ENCODE measurements around the gene RNPEPL1. TPM values are rescaled to one million over a fixed set of nuclear protein-coding genes. Genes with fewer than 3 reads are reported as not detected.
"Not testable (repeated sequence)": the region's sequence is repeated elsewhere in the genome, so short reads cannot be mapped to it uniquely, and the experiment has no call there.

The RNPEPL1 gene
- total RNA-seq, 3 donors from 2014 or later (not counting 1 experiment from before 2014, with no cell fraction given), result 145 to 167 (median 164) TPM

GRCh38 chr2:240613781-240614180 is 45.5 kb downstream of the RNPEPL1 start:
- intact Hi-C loops (cut with micrococcal nuclease), result no loop called here
- H3K36me3 Mint-ChIP-seq, result no peaks in the 10 kb centered on the region
- Histone ChIP-seq H3K27me3 (ENCODE audit: control insufficient read depth, insufficient read depth, low read length) (no peaks in the 10 kb centered on the region), H3K4me1 (ENCODE audit: control insufficient read depth, insufficient read depth, low read length) (peaks cover 21% of the 10 kb centered on the region), H3K4me3 (ENCODE audit: low read length) (no peak overlapping the region), H3K36me3 (ENCODE audit: control insufficient read depth, insufficient read depth, low read length) (no peaks in the 10 kb centered on the region), H3K9me3 (ENCODE audit: control insufficient read depth, insufficient read depth, low read length) (no peaks in the 10 kb centered on the region), H3K27ac (ENCODE audit: low read length) (no peak overlapping the region)
- H3K27me3 Mint-ChIP-seq (ENCODE audit: low read depth in 2 of 2), result no peaks in the 10 kb centered on the region
- no peak for DNase-seq
- 97% methylated on average over 4 of the region's 4 CpGs for WGBS (ENCODE audit: insufficient coverage)
- H3K9me3 Mint-ChIP-seq, result no peaks in the 10 kb centered on the region
- H3K4me3 Mint-ChIP-seq, result no peak overlapping the region
- ATAC-seq, result no peak
- TF ChIP-seq CTCF (IDR thresholded peaks at IDR 0.05), result no peak
- no peak overlapping the region for H3K27ac Mint-ChIP-seq
- H3K4me1 Mint-ChIP-seq, result no peaks in the 10 kb centered on the region

GRCh38 chr2:240614391-240614790 is 46.1 kb downstream of the RNPEPL1 start:
- H3K36me3 Mint-ChIP-seq, result no peaks in the 10 kb centered on the region
- H3K9me3 ChIP-seq (ENCODE audit: control insufficient read depth, insufficient read depth, low read length), result no peaks in the 10 kb centered on the region
- H3K27me3 Mint-ChIP-seq (ENCODE audit: low read depth in 2 of 2), result no peaks in the 10 kb centered on the region
- H3K36me3 ChIP-seq (ENCODE audit: control insufficient read depth, insufficient read depth, low read length), result no peaks in the 10 kb centered on the region
- H3K9me3 Mint-ChIP-seq, result no peaks in the 10 kb centered on the region
- H3K4me3 Mint-ChIP-seq, result no peak overlapping the region
- WGBS (ENCODE audit: insufficient coverage), result 95% methylated on average over 9 of the region's 9 CpGs
- no peak overlapping the region for H3K27ac Mint-ChIP-seq
- TF ChIP-seq CTCF (IDR thresholded peaks at IDR 0.05), result no peak
- intact Hi-C loops (cut with micrococcal nuclease), result no loop called here
- H3K4me3 ChIP-seq (ENCODE audit: low read length), result no peak overlapping the region
- no peak for ATAC-seq
- DNase-seq, result no peak
- H3K4me1 Mint-ChIP-seq, result no peaks in the 10 kb centered on the region
- H3K4me1 ChIP-seq (ENCODE audit: control insufficient read depth, insufficient read depth, low read length), result peaks cover 23% of the 10 kb centered on the region
- no peak overlapping the region for H3K27ac ChIP-seq (ENCODE audit: low read length)
- H3K27me3 ChIP-seq (ENCODE audit: control insufficient read depth, insufficient read depth, low read length), result no peaks in the 10 kb centered on the region

GRCh38 chr2:240615396-240615795 is 47.1 kb downstream of the RNPEPL1 start:
- Histone ChIP-seq H3K9me3 (ENCODE audit: control insufficient read depth, insufficient read depth, low read length) (no peaks in the 10 kb centered on the region), H3K36me3 (ENCODE audit: control insufficient read depth, insufficient read depth, low read length) (no peaks in the 10 kb centered on the region), H3K4me1 (ENCODE audit: control insufficient read depth, insufficient read depth, low read length) (peaks cover 33% of the 10 kb centered on the region), H3K4me3 (ENCODE audit: low read length) (no peak overlapping the region), H3K27me3 (ENCODE audit: control insufficient read depth, insufficient read depth, low read length) (no peaks in the 10 kb centered on the region), H3K27ac (ENCODE audit: low read length) (no peak overlapping the region)
- no peaks in the 10 kb centered on the region for H3K9me3 Mint-ChIP-seq
- no peak overlapping the region for H3K4me3 Mint-ChIP-seq
- TF ChIP-seq CTCF (IDR thresholded peaks at IDR 0.05), result no peak
- intact Hi-C loops (cut with micrococcal nuclease), result no loop called here
- peak in 1 of 3 donors; percentile 59 for ATAC-seq
- no peaks in the 10 kb centered on the region for H3K27me3 Mint-ChIP-seq (ENCODE audit: low read depth in 2 of 2)
- no peak overlapping the region for H3K27ac Mint-ChIP-seq
- H3K36me3 Mint-ChIP-seq, result no peaks in the 10 kb centered on the region
- no peak for DNase-seq
- H3K4me1 Mint-ChIP-seq, result peaks cover 0 to 8% of the 10 kb centered on the region in 2 donors
- WGBS (ENCODE audit: insufficient coverage), result 100% methylated on average over 1 of the region's 2 CpGs

- no peak overlapping the region for H3K27ac Mint-ChIP-seq
- ATAC-seq, result no peak
- H3K27me3 Mint-ChIP-seq (ENCODE audit: low read depth in 2 of 2), result no peaks in the 10 kb centered on the region
- H3K4me1 ChIP-seq (ENCODE audit: control insufficient read depth, insufficient read depth, low read length), result peaks cover 39% of the 10 kb centered on the region
- WGBS (ENCODE audit: insufficient coverage), result 94% methylated on average over 19 of the region's 20 CpGs
- intact Hi-C loops (cut with micrococcal nuclease), result no loop called here
- no peak overlapping the region for H3K27ac ChIP-seq (ENCODE audit: low read length)
- H3K27me3 ChIP-seq (ENCODE audit: control insufficient read depth, insufficient read depth, low read length), result no peaks in the 10 kb centered on the region
- no peaks in the 10 kb centered on the region for H3K36me3 Mint-ChIP-seq
- H3K9me3 ChIP-seq (ENCODE audit: control insufficient read depth, insufficient read depth, low read length), result no peaks in the 10 kb centered on the region
- H3K9me3 Mint-ChIP-seq, result no peaks in the 10 kb centered on the region
- DNase-seq, result no peak
- no peaks in the 10 kb centered on the region for H3K36me3 ChIP-seq (ENCODE audit: control insufficient read depth, insufficient read depth, low read length)
- H3K4me1 Mint-ChIP-seq, result peaks cover 0 to 14% of the 10 kb centered on the region in 2 donors
- no peak overlapping the region for H3K4me3 Mint-ChIP-seq
- no peak overlapping the region for H3K4me3 ChIP-seq (ENCODE audit: low read length)
- no peak for TF ChIP-seq CTCF (IDR thresholded peaks at IDR 0.05)
These were observed 47.7 kb downstream of the RNPEPL1 start for GRCh38 chr2:240615820-240616547.

- peaks cover 9 to 25% of the 10 kb centered on the region in 2 donors for H3K4me1 Mint-ChIP-seq
- WGBS (ENCODE audit: insufficient coverage), result 96% methylated on average over 3 of the region's 5 CpGs
- H3K27me3 Mint-ChIP-seq (ENCODE audit: low read depth in 2 of 2); H3K36me3 ChIP-seq (ENCODE audit: control insufficient read depth, insufficient read depth, low read length); intact Hi-C loops (cut with micrococcal nuclease); ATAC-seq; H3K27ac Mint-ChIP-seq; H3K27ac ChIP-seq (ENCODE audit: low read length); H3K9me3 ChIP-seq (ENCODE audit: control insufficient read depth, insufficient read depth, low read length); H3K4me3 ChIP-seq (ENCODE audit: low read length); H3K4me3 Mint-ChIP-seq; H3K27me3 ChIP-seq (ENCODE audit: control insufficient read depth, insufficient read depth, low read length); H3K36me3 Mint-ChIP-seq; H3K9me3 Mint-ChIP-seq: not testable (repeated sequence)
- peak in 1 of 2 donors; percentile 21 for DNase-seq
- H3K4me1 ChIP-seq (ENCODE audit: control insufficient read depth, insufficient read depth, low read length), result peaks cover 44% of the 10 kb centered on the region
These were observed 48.8 kb downstream of the RNPEPL1 start for GRCh38 chr2:240616860-240617666.
